Activated CD8-positive, alpha-beta memory T cell treated with anti-CD3 and anti-CD28 coated beads for 36 hours (primary cell): ENCODE results near the gene IL36A. TPM values are rescaled to one million over a fixed set of nuclear protein-coding genes. Genes with fewer than 3 reads are reported as not detected.

ENCODE experiments used
- CTCF ChIA-PET: fragments of 350-600 bp; sonication (Branson Sonifier 250); formaldehyde crosslinking; loops from one replicate; lab custom pipeline; 2021; ENCODE audit warnings: antibody characterized with exemption; lab: Charles Lee
- POLR2A ChIA-PET: fragments of 350-600 bp; sonication (Branson Sonifier 250); formaldehyde crosslinking; loops from one replicate; lab custom pipeline; 2021; ENCODE audit warnings: antibody characterized with exemption; lab: Charles Lee
- total RNA-seq, 2 experiments: library from RNA; stranded (reverse); gene quantifications; one replicate each; pipeline ENCODE4 v1.2.3, GENCODE V29; 2021

Gene IL36A, protein sequence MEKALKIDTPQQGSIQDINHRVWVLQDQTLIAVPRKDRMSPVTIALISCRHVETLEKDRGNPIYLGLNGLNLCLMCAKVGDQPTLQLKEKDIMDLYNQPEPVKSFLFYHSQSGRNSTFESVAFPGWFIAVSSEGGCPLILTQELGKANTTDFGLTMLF
- not detected for total RNA-seq

DNA sequence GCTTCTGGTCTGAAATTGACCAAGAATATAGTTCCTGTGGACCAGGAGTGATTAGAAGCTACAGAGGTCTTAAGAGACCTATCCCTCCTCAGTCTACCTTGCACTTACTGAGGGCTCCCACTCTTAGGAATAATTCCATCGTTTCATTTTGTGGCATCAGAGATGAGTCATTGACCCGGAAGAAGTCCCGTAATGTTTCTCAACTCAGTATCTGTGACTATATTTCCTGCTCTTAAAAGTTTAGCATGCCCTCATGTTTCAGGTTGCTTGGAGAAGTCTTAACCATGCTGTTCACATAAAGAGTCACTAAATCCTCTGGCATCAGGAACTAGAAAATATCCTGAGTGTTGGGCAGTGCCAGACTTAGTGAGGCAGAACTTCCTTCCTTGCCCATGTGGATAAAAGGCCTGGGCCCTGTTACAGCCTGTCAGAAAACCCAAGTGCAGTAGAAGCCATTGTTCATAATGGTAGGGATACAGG is at the start of gene IL36A:
TSS of gene IL36A (plus strand) at position 430 of the 480 bp plus-strand sequence. CDS start 413 bp downstream, outside the sequence.
- POLR2A ChIA-PET: no interaction called here
- CTCF ChIA-PET: no interaction called here

DNA sequence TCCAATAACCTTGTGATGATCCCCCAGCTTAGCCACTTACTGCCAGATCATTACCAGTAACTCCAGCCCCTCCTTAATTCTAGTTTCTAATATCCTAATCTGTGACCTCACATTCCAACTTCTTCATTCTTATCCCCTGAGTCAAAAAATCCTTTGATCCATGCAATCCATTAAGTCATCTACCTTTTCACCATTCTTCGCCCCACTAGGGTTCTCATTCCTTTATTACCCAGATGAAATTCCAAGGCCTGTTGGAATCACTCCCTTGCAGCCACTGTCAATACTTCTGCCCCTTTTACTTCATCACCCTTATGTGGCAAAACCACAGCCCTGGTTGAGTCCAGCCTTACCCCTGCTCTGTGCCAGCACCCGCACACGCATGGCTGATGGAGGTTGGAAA is 47.7 kb upstream of the IL36A start:
- ChIA-PET CTCF (interaction anchor here (0.8 kb wide), 1 partner anchor 12 kb away, joined by 3 read pairs; no protein-coding TSS in a partner anchor), POLR2A (no interaction called here)

DNA sequence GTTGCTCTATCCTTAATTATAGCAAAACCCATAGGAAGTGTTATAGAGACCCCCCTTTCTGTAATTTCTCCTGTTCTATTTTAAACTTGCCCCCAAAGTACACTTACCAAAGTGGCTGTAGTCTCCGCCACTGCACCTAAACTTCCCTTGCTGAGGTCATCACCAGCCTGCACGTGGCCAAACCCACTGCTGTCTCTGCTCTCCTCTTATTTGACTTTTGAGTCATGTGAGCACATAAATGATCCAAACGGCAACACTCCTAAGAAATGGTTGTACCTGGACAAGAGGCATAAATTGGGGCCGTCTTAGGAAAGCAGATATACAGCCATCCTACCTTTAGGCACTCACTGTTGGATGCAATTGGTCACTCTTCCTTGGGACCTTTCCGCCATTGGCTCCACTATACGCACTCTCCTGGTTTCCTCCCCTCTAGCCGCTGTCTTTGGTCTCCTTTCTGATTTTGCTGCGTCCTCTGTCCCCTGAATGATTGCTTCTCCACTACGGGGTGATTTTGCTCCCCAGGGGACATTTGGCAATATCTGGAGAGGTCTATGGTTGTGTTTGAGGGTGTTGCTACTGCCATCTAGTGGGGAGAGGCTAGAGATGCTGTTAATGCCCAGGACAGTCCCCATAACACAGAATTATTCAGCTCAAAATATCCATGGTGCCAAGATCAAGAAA is 46.7 kb upstream of the IL36A start:
- ChIA-PET POLR2A (no interaction called here), CTCF (interaction anchor here (0.7 to 2.0 kb wide), 8 partner anchors 11 to 221 kb away, joined by 3 to 7 read pairs (median 3); no protein-coding TSS in a partner anchor)

DNA sequence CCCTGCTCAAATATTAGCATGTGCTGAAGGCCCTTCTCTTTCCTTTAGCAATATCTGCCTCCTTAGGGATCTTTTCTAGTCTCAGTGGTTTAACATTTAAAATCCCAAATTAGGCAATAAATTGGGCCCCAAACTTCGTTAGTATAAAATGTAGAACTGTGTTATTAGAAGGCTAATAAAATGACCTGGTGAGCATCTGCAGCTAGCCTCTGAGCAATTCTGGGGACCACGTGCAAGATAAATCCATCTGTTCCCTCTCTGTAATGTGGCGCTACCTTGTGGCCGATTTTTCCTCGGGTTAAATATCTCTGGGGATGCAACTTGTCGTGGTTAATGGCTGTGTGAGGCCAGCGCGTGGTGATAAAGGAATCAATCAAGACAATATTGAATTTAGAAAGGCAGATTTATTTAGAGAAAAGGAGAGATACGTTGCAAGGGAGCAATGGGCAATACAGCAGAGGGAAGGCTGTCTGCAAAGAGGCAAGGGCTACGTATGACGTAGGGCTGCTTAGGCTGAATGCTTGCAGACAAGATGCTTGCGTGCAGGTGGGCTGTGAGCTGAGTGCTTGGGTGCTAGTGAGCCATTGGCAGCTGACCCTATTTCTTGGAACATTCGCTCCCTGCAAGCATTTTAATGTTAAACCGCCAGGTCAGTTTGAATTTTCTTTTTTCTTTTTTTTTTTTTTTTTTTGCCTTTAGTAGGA is 46.0 kb upstream of the IL36A start:
- POLR2A ChIA-PET: interaction anchor here (0.7 kb wide), 1 partner anchor 339 kb away, joined by 7 read pairs; no protein-coding TSS in a partner anchor
- CTCF ChIA-PET: interaction anchor here (0.7 to 2.0 kb wide), 8 partner anchors 10 to 222 kb away, joined by 3 to 7 read pairs (median 4); no protein-coding TSS in a partner anchor

DNA sequence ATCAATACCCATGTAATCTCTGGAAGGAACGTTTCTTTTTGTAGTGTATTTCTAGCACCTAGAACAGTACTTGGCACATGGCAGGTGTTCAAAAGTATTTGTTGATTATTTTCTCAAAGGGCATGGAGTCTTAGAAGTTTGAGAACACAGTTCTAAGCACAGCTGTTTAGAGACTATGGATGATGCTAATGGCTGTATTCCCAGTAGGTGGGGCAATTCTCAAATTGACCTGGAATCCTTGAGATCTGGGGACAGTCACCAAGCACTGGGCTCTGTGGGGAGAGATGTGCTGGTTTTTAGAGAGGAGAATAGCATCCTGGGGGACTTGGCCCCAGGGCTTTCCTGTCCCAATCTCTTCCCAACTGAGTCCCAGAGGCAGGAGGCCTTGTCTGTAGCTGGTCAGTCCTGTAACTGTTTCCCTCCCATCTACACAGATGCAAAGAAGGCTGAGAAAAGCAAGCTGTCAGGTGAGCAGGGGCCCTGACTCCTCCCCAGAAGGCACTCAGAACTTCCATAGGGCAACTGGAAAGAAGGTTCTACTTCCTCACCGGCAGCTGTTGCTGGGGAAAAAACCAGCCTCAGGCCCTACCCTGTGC is 44.9 kb upstream of the IL36A start:
- CTCF ChIA-PET: interaction anchor here (0.7 kb wide), 1 partner anchor 183 kb away, joined by 4 read pairs; no protein-coding TSS in a partner anchor

DNA sequence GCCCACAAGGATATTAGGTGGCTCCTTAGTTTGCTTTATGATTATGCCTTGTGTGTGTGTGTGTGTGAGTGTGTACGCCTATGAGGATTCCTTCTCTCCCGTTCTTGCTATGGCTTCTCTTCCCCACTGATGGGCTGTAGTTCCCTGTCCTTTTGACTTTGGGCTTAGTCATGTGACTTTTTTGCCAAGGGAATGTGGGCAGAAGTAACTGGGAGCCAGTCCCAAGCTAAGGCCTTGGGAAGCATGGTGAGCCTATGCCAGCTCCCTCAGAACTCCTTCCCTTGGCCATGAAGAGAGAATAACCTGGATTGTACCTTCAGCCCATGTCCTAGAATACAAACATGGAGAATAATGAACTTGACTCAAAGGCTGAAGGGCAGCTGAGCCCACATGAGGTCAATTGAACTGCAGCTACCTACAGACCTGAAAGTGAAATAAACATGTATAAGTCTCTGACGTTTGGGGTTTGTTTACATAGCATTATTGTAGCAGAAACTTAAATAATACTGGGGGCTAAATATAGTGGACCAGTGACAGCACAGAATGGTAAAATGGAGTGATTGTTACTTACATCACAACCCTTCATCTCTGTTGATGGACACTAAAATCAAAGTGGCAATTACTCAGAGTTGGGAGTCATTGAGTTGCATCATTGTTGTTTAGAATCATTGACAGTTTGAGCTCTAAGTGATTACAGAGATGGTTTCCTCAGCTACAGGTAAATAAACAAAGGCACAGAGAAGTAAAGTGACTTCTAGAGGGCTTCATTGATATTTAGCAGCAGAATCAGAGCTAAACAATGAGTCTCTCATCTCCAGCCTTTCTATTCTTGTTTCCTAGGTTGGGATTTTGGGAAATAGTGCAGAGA is 42.7 kb upstream of the IL36A start:
- ChIA-PET CTCF (interaction anchor here (1.2 kb wide), 1 partner anchor 13 kb away, joined by 3 read pairs; no protein-coding TSS in a partner anchor), POLR2A (no interaction called here)

More for the DNA sequence above, 44.9 kb upstream of the IL36A start:
- POLR2A ChIA-PET: interaction anchor here (0.7 kb wide), 1 partner anchor 340 kb away, joined by 7 read pairs; no protein-coding TSS in a partner anchor

DNA sequence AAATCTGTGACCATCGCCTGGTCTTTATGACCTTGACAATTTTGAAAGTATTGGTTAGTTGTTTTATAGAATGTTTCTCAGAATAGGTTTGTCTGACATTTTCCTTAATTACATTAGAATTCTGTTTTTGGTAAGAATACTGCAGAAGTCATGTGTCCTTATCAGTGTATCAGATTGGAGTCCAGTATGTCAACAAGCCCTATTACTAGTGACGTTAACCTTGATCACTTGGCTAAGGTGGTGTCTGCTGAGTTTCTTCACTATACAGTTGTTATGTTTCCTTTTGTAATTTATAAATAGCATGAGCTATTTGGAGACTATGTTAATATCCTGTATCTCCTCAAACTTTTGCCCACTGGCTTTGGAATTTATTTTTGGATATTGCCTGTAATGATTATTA is 38.2 kb upstream of the IL36A start:
- POLR2A ChIA-PET: no interaction called here
- CTCF ChIA-PET: no interaction called here

DNA sequence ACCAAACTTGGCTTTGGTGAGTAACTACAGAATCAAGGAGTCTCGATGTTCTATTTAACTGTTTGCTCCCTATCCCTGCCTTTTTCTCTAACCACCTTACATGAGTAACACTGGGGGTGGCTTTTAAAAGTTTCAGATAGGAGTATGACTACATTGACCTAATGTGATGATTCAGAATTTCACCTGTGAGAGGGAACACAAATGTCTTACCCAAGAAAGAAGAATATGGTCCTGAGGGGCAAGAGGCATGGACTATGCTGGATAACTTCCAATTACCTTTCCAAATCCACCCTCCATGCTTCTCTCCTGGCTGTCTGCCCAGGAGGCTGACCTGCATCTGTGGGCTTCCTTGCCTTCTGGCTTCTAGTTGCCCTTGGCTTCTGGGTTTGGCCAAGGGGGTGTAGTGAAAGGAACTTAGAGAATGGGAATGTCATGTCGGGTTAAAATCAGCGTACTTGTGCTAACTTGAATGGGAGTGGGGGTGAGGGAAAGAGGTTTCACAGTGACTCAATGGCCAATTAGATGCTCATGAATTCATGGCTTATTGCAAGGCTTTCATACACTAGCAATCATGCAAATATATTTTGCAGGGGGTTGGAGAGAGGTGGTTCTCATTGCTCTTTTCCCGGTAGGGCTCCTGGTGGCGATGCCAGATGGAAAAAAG is 32.7 kb upstream of the IL36A start:
- ChIA-PET CTCF (no interaction called here), POLR2A (no interaction called here)

DNA sequence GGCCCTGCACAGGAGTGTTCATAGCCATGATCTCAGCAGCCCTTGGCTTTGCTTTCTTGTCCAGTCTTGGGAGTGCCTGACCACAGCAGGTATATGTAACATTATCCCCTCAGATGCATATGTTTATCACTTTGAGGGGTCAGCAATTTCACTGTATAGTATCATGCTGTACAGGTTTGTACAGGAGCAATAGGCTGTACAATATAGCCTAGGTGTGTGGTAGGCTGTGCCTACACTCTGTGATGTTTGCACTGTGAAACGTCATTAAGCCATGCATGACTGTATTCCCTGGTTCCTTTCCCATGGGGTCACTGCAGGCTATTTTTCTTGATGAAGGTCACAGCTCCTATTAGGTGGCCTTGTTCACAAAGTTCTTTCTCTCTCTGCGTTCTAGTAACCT is 32.1 kb upstream of the IL36A start:
- CTCF ChIA-PET: no interaction called here
- POLR2A ChIA-PET: no interaction called here

DNA sequence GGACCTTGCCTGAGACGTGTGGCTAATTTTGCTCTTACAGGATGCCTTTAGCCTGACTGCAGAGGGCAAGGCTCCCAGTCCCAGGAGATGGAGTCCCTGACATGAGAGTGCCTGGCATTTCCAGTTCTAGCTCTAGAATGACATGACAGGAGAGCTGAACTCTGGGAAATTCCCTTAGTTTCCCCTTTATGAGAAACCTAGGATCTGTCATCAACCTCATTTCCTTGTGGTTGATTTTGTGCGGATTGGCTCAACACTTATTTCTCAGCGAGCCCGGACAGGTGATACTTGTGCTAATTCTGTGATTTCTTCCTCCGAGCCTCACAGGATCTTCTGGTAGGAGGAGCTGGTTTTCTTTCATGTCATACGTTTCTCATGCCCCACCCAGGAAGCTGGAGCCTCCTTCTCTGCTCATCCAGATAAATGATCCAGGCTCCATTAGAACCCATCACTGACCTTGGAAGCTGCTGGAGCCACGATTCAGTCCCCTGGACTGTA is 27.7 kb upstream of the IL36A start, which contains the start of gene IL36G:
TSS of gene IL36G (plus strand) at position 448 of the 498 bp plus-strand sequence. CDS start 633 bp downstream, outside the sequence.
- ChIA-PET CTCF (interaction anchor here (1.9 kb wide), 1 partner anchor 36 kb away, joined by 5 read pairs; no protein-coding TSS in a partner anchor), POLR2A (no interaction called here)

DNA sequence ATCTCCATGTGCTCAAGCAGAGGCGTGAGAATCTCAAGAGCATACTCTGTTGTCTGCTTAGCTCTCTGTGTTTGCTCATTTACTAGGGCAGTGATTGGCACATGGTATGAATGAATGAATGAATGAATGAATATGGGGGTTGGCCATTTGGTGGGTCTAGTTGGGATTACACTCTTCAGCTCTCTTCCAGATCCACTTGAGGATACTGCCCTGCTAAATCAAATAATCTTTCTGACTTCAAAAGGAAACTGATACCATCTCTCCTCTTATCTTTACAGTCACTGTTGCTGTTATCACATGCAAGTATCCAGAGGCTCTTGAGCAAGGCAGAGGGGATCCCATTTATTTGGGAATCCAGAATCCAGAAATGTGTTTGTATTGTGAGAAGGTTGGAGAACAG is 25.5 kb upstream of the IL36A start:
- ChIA-PET CTCF (no interaction called here), POLR2A (no interaction called here)

DNA sequence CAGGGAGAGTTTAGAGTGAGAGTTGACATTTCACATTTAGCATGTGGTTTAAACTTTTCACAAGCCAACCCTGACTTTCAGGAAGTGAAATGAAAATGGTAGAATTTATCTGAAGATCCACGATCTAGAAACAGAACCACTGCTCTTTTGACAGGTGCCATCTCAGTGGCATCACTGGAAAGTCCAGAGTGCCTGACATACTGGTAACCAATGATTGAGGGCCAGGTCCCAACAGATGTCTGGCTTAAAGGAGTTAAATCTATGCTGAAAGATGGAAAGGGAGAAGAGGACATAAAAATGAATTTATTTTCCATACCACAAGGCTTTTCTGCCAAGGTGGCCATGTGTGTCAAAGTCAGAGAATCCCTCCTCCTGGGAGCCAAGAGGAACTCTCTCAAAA is 24.7 kb upstream of the IL36A start:
- CTCF ChIA-PET: no interaction called here
- POLR2A ChIA-PET: no interaction called here

DNA sequence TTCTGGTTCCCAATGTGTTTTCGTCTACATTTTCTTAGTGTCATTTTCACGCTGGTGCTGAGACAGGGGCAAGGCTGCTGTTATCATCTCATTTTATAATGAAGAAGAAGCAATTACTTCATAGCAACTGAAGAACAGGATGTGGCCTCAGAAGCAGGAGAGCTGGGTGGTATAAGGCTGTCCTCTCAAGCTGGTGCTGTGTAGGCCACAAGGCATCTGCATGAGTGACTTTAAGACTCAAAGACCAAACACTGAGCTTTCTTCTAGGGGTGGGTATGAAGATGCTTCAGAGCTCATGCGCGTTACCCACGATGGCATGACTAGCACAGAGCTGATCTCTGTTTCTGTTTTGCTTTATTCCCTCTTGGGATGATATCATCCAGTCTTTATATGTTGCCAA is 20.2 kb upstream of the IL36A start:
- ChIA-PET CTCF (no interaction called here), POLR2A (no interaction called here)

DNA sequence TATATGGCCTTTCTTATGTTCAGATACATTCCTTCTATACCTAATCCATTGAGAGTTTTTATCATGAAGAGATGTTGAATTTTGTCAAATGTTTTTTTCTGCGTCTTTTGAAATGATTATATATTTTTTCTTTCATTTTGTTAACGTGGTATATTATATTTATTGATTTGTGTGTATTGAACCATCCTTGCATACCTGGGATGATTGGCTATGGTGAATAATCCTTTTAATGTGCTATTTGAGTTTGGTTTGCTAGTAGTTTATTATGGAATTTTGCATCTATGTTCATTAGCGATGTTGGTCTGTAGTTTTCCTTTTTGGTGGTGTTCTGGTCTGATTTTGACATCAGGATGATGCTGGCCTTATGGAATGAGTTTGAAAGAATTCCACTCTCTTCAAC is 15.6 kb upstream of the IL36A start:
- ChIA-PET POLR2A (no interaction called here), CTCF (no interaction called here)

DNA sequence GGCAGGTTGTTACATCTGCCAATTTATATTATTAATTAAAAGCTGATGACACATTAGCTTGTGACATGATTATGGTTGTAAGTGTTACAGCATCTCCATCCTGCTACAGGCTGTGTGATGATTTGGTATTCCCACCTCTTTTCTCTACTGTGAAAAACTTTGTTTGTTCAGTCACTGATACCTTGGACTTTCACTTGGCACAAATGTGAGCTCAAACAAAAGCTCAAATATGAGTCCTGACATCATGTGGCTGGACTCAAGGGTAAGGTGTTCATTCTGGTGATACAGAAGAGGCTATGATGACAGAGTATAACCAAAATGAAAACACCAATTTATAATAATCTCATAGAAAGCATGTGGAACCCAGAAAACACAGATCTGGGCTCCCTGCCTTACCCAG is 11.4 kb upstream of the IL36A start:
- ChIA-PET POLR2A (no interaction called here), CTCF (no interaction called here)

DNA sequence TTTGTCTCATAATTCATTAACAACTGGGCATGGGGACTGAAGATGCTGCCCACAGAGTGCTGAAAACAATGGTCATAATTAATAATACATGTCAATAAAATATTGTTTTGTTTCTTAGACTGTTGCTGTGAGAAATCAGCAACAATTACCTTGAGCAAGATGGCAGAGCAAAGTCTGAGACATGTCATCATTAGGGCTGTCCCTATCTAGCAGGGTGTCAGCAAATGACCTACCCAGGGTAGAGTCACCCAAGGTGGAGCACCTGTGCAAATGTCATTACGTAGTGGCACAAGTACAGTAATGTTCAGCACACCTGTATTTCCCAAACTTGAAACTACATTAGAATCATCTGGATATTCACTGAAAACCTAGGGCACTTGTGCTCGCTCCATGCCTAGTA is 10.6 kb upstream of the IL36A start:
- POLR2A ChIA-PET: no interaction called here
- CTCF ChIA-PET: no interaction called here

DNA sequence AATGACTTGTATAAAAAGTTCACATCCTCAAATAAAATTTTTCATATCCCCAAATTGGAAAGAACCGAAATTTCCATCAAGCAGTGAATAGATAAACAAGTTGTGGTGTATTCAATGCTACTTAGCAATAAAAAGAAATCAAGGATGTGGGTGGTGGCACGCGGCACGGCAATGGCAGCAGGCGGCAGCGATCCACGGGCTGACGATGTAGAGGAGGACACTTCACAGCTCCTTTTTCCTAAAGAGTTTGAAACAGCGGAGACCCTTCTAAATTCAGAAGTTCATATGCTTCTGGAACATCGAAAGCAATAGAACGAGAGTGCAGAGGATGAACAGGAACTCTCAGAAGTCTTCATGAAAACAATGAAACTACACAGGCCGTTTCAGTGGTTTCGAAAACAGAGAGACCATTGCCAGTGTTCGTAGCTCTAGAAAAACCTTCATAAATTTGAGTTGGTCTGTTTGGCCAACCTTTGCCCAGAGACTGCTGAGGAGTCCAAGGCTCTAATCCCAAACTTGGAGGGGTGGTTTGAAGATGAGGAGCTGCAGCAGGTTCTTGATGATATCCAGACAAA is 9.8 kb upstream of the IL36A start:
- POLR2A ChIA-PET: no interaction called here
- CTCF ChIA-PET: interaction anchor here (0.6 kb wide), 1 partner anchor 413 kb away, joined by 3 read pairs; no protein-coding TSS in a partner anchor
